ENCODE measurements around the gene MMEL1. TPM values are rescaled to one million over a fixed set of nuclear protein-coding genes. Genes with fewer than 3 reads are reported as not detected.

The MMEL1 gene
- total RNA-seq, 1 donor from 2014 or later, result not detected

DNA sequence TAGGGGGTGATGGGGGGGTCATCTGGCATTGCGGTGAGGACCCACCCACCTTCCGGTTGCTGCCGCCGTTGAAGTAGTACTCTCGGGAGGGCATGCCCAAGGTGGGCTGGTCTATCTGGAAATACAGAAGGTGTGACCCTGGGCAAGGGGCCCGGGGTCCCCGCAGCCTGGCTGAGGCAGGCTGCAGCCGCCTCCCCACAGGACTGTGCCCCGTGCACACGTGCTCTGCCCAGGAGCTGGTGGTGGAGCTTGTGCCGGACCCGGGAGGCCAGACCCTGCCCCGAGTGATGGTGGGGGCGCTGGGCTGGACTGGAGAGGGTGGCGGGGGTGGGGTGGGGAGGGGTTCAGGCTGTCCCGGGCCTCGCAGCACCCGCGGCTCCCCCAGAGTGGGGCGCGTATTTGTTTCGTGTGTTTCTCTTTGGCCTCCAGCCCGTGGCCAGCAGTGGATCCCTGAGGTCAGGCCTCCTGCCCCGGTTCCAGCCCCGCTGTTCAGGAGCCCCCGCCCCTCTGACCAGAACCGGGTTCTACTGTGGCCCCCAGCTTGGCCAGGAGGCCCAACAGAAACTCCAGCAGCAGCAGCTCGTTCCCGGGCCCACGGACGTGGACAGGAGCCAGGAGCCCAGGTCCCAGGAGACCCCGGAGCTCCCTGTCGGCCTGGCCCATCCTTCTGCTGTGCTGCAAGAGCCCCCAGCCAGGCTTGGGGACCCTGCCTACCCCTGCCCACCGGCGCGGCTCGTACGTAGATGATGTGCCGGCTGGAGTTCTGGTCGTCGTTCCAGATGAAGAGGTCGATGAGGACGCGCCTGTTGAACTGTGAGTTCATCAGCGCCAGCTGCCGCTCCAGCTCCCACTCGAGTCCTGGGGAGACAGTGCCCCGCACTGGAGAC, 27.1 kb downstream of the MMEL1 start:
- no peaks in the 10 kb centered on the region for H3K36me3 Mint-ChIP-seq (ENCODE audit: unreplicated experiment)
- no peak overlapping the region for H3K27ac Mint-ChIP-seq (ENCODE audit: unreplicated experiment)
- H3K9me3 Mint-ChIP-seq (ENCODE audit: unreplicated experiment), result no peaks in the 10 kb centered on the region
- peaks cover 18% of the 10 kb centered on the region for H3K27me3 Mint-ChIP-seq (ENCODE audit: unreplicated experiment)
- DNase-seq (ENCODE audit: extremely low spot score, unreplicated experiment), result no peak
- no peak overlapping the region for H3K4me3 Mint-ChIP-seq (ENCODE audit: unreplicated experiment)
- TF ChIP-seq, protein P1, sequence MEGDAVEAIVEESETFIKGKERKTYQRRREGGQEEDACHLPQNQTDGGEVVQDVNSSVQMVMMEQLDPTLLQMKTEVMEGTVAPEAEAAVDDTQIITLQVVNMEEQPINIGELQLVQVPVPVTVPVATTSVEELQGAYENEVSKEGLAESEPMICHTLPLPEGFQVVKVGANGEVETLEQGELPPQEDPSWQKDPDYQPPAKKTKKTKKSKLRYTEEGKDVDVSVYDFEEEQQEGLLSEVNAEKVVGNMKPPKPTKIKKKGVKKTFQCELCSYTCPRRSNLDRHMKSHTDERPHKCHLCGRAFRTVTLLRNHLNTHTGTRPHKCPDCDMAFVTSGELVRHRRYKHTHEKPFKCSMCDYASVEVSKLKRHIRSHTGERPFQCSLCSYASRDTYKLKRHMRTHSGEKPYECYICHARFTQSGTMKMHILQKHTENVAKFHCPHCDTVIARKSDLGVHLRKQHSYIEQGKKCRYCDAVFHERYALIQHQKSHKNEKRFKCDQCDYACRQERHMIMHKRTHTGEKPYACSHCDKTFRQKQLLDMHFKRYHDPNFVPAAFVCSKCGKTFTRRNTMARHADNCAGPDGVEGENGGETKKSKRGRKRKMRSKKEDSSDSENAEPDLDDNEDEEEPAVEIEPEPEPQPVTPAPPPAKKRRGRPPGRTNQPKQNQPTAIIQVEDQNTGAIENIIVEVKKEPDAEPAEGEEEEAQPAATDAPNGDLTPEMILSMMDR (IDR thresholded peaks at IDR 0.05), result no peak
- peaks cover 8% of the 10 kb centered on the region for H3K4me1 Mint-ChIP-seq (ENCODE audit: unreplicated experiment)

DNA sequence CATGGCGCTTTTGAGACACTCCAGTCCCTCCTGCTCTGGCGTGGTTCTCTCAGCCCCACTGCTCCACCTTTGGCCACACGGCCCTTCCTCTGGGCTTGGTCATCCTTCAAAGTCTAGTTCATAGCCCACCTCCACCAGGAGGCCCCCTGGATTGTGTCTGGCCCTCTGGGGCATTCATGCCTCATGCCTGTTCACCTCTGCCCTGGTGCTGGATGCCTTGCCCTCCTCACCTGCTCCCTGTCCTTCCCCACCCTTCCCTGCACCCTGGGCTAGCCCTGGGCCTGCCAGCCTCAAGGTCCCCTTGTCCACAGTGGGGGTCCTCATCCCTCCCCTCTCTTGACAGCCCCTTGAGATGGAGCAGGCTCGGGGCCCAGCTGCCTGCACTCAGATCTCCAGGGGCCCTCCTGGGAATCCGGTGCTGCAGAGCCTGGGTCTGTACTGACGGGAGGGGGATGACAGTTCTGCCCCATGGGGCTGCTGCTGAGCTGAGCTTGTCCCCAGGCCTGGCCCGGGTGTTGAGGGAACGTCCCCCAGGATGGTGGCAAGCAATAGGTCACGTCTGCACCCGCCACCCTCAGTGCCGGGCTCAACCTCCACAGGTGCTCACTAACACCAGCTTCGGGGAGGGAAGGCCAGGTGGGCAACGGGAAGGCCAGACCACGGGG, 27.8 kb downstream of the MMEL1 start:
- TF ChIP-seq, protein P1 (IDR thresholded peaks at IDR 0.05), result no peak
- no peak for DNase-seq (ENCODE audit: extremely low spot score, unreplicated experiment)
- Mint-ChIP-seq H3K27me3 (ENCODE audit: unreplicated experiment) (peaks cover 21% of the 10 kb centered on the region), H3K4me3 (ENCODE audit: unreplicated experiment) (no peak overlapping the region), H3K27ac (ENCODE audit: unreplicated experiment) (no peak overlapping the region), H3K4me1 (ENCODE audit: unreplicated experiment) (peaks cover under 1% of the 10 kb centered on the region), H3K36me3 (ENCODE audit: unreplicated experiment) (no peaks in the 10 kb centered on the region), H3K9me3 (ENCODE audit: unreplicated experiment) (no peaks in the 10 kb centered on the region)

DNA sequence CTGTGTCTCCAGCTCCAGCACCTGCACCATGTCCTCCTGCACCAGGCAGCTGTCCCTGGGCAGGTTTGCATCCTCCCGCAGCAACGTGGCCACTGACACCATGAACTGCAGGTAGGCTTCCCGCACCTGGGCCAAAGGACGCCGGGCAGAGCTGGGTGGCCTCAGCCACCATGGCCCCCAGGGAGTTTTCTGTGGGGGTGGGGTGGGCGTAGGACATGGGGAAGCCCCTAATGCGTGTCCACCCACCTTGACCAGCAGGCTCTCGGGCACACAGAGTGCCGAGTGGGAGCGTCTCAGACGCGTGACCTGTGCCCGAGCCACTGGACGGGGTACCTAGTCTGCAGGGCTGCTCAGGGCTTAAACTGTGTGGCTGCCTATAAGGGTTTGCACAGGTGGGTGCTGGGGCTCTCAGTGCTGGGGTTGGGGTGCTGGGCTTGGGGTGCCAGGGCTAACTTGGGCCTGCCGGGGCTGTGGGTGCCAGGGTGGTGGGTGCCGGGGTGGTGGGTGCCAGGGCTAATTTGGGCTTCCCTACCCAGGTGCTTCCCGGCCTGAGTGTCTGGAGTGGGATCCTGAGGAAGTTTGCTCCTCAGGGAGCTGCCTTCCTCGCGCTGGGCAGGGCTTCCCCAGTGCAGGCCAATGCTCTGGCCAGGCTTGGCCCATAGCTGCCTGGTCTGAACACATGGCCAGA, 28.5 kb downstream of the MMEL1 start:
- no peak for DNase-seq (ENCODE audit: extremely low spot score, unreplicated experiment)
- TF ChIP-seq, protein P1 (IDR thresholded peaks at IDR 0.05), result no peak

DNA sequence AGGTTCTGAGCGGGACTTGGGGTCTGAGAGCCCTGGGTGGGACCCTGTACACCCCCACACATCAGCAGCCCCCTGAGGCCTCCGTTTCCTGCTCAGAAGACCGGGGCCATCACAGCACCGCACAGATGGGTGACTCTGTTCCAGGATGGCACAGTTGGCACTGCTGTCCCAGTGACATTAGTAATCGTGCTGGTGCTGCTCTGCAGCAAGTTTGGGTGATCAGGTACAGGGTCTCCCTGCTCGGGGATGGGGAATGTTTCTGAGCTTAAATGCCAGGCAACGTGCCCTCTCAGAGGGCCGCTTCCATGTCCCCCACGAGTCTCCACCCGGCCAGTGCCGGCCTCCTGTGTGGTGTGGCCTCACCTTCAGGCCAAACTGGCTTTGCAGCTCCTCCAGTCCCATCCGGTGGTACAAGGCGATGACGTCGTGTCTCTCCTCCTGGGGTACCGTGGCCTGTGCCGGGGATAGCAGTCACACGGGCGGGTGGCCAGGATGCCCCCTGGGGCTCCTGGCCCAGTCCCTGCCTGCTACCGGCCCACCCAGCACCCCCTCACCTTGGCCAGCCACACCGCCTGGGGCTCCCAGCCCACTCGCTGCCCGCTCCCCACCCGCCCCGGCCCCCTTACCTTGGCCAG, 29.2 kb downstream of the MMEL1 start:
- no peak for DNase-seq (ENCODE audit: extremely low spot score, unreplicated experiment)
- Mint-ChIP-seq H3K27ac (ENCODE audit: unreplicated experiment) (no peak overlapping the region), H3K27me3 (ENCODE audit: unreplicated experiment) (peaks cover 22% of the 10 kb centered on the region), H3K4me1 (ENCODE audit: unreplicated experiment) (no peaks in the 10 kb centered on the region), H3K36me3 (ENCODE audit: unreplicated experiment) (no peaks in the 10 kb centered on the region), H3K9me3 (ENCODE audit: unreplicated experiment) (peaks cover under 1% of the 10 kb centered on the region), H3K4me3 (ENCODE audit: unreplicated experiment) (no peak overlapping the region)
- TF ChIP-seq, protein P1 (IDR thresholded peaks at IDR 0.05), result no peak

More for the DNA sequence above, 28.5 kb downstream of the MMEL1 start:
- Mint-ChIP-seq H3K27me3 (ENCODE audit: unreplicated experiment) (peaks cover 21% of the 10 kb centered on the region), H3K4me3 (ENCODE audit: unreplicated experiment) (no peak overlapping the region), H3K4me1 (ENCODE audit: unreplicated experiment) (no peaks in the 10 kb centered on the region), H3K36me3 (ENCODE audit: unreplicated experiment) (no peaks in the 10 kb centered on the region), H3K27ac (ENCODE audit: unreplicated experiment) (no peak overlapping the region), H3K9me3 (ENCODE audit: unreplicated experiment) (no peaks in the 10 kb centered on the region)

All from osteocyte (in vitro differentiated cells).